Stomach (tissue), 9 donors: ENCODE measurements around the gene SLC52A1. TPM values are rescaled to one million over a fixed set of nuclear protein-coding genes. Genes with fewer than 3 reads are reported as not detected.

Experiments used
- DNase-seq, 2 donors: peaks; one replicate each; pipeline versions ENCODE4 v3.0.0 to v3.0.0-alpha.2; 2013 to 2019
- H3K27ac ChIP-seq, 5 donors: fragments of 200-600 bp in 4 of 5; sonication (generic) in 4 of 5; one replicate each; pipeline ENCODE4 v1.5.1; 2013 to 2019; ENCODE audit warnings: mild to moderate bottlenecking in 1 of 5, moderate library complexity in 1 of 5
- H3K27me3 ChIP-seq, 3 donors: fragments of 200-600 bp; sonication (generic); one replicate each; pipeline ENCODE4 v1.5.1; 2017 to 2019; ENCODE audit warnings: mixed run types in 1 of 3
- H3K36me3 ChIP-seq, 4 donors: fragments of 200-600 bp; sonication (generic); 1 replicate in 3 of 4; 2 replicates in 1 of 4; pipeline ENCODE4 v1.5.1; 2016 to 2019
- H3K4me1 ChIP-seq, 4 donors: fragments of 200-600 bp; sonication (generic); one replicate each; pipeline ENCODE4 v1.5.1; 2016 to 2019
- H3K4me3 ChIP-seq, 4 donors: fragments of 200-600 bp; sonication (generic) in 3 of 4; one replicate each; pipeline ENCODE4 v1.5.1; 2016 to 2019; ENCODE audit warnings: mild to moderate bottlenecking in 1 of 4
- H3K9me3 ChIP-seq, 4 donors: fragments of 200-600 bp; sonication (generic); one replicate each; pipeline ENCODE4 v1.5.1; 2016 to 2019
- EP300 ChIP-seq: sonication (generic); formaldehyde crosslinking; IDR thresholded peaks from one replicate; pipeline ENCODE4 v1.6.1; 2017; ENCODE audit warnings: antibody characterized with exemption
- POLR2A ChIP-seq, 4 donors: fragments of 450-650 bp; IDR thresholded peaks; one replicate each; pipeline ENCODE4 v1.6.1; 2016; ENCODE audit warnings: antibody characterized with exemption in 4 of 4, control low read depth in 2 of 4, mild to moderate bottlenecking in 1 of 4, moderate library complexity in 1 of 4
- POLR2AphosphoS5 ChIP-seq, 3 donors: sonication (generic); formaldehyde crosslinking; IDR thresholded peaks; one replicate each; pipeline ENCODE4 v1.6.1; 2016; ENCODE audit warnings: antibody characterized with exemption in 3 of 3
- WGBS, 5 donors: extraction: QIAGEN DNeasy Blood & Tissue Kit in 3 of 5; methylation state at CpG; one replicate each; pipeline versions ENCODE4 v1.1.5 to v1.1.7; 2013 to 2018; 5-methylcytosine and 5-hydroxymethylcytosine counted together
- intact Hi-C: fragments of 100-400 bp; cut with DNase I; formaldehyde crosslinking; loops from one replicate; pipeline ENCODE4 v1.15.1; 2023; ENCODE audit warnings: low total_unique reads
- polyA plus RNA-seq, 3 donors: library from polyadenylated mRNA; stranded (reverse); fragments of 200-250 nt; gene quantifications; one replicate each; pipeline ENCODE4 v1.2.3, GENCODE V29; 2013
- total RNA-seq, 5 donors: library from RNA; depleted of rRNA; stranded (reverse); fragments of >200 nt; gene quantifications; one replicate each; pipeline versions ENCODE4 v1.1.0 to v1.2.3, GENCODE V29; 2014 to 2016
- TF ChIP-seq, protein P1 (sequence below), 7 experiments: fragments of 450-650 bp in 4 of 7; fragments of 200-600 bp in 3 of 7; sonication (generic) in 3 of 7; IDR thresholded peaks; one replicate each; pipeline ENCODE4 v1.5.1; 2016 to 2019; ENCODE audit warnings: antibody characterized with exemption in 7 of 7, control low read depth in 2 of 7, mild to moderate bottlenecking in 1 of 7
- donor health status: healthy with polysubstance abuse.
- donor health status: Bipolar disorder and iron deficiency.
- donor health status: healthy.

The SLC52A1 gene
- total and polyA plus RNA-seq, 8 donors: 1.0 TPM; not detected in 7

DNA sequence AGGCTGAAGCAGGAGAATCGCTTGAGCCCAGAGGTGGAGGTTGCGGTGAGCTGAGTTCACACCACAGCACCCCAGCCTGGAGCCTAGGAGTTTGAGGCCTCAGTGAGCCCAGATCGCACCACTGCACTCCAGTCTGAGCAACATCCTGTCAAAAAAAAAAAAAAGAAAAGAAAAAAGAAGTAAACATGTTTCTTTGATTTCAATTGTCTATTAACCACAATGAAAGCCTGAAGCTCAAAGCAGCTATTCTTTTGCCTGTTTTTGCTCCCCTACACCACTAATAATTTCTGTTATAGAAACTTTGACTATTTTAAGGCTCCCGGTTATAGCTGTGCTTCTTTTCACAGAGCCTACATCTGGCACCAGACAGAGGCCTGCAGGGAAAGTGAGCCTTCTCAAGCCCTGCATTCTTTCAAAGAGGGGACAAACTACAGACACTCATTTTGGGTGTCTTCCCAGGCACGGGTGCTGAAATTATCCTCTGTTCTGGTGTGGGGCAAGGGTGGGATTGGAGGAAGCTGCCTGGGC, 14.2 kb upstream of the SLC52A1 start:
- TF ChIP-seq, protein P1, sequence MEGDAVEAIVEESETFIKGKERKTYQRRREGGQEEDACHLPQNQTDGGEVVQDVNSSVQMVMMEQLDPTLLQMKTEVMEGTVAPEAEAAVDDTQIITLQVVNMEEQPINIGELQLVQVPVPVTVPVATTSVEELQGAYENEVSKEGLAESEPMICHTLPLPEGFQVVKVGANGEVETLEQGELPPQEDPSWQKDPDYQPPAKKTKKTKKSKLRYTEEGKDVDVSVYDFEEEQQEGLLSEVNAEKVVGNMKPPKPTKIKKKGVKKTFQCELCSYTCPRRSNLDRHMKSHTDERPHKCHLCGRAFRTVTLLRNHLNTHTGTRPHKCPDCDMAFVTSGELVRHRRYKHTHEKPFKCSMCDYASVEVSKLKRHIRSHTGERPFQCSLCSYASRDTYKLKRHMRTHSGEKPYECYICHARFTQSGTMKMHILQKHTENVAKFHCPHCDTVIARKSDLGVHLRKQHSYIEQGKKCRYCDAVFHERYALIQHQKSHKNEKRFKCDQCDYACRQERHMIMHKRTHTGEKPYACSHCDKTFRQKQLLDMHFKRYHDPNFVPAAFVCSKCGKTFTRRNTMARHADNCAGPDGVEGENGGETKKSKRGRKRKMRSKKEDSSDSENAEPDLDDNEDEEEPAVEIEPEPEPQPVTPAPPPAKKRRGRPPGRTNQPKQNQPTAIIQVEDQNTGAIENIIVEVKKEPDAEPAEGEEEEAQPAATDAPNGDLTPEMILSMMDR (IDR thresholded peaks at IDR 0.05): no peak
- TF ChIP-seq POLR2A (IDR thresholded peaks at IDR 0.05): no peak
- TF ChIP-seq POLR2AphosphoS5 (IDR thresholded peaks at IDR 0.05): no peak
- TF ChIP-seq EP300: no peak
- peak; percentile 32 to 60 for DNase-seq

GRCh38 chr17:5047446-5047845, 12.2 kb upstream of the SLC52A1 start:
- H3K27ac ChIP-seq: peak overlapping the region in 1 of 5 donors; percentile 15
- no peaks in the 10 kb centered on the region for H3K36me3 ChIP-seq
- H3K4me3 ChIP-seq: no peak overlapping the region
- no peaks in the 10 kb centered on the region for H3K9me3 ChIP-seq
- no peaks in the 10 kb centered on the region for H3K27me3 ChIP-seq
- DNase-seq: no peak
- WGBS, 5 donors: 39 to 48% (median 42%) methylated on average over 2 of the region's 2 CpGs
- TF ChIP-seq, protein P1 (IDR thresholded peaks at IDR 0.05): no peak
- no peak for TF ChIP-seq POLR2A (IDR thresholded peaks at IDR 0.05)
- TF ChIP-seq POLR2AphosphoS5 (IDR thresholded peaks at IDR 0.05): no peak
- TF ChIP-seq EP300: no peak
- intact Hi-C loops: no loop called here
- H3K4me1 ChIP-seq: peaks cover 0 to 21% (median 9%) of the 10 kb centered on the region in 4 donors

More for the DNA sequence above, 14.2 kb upstream of the SLC52A1 start:
- Histone ChIP-seq H3K4me3 (no peak overlapping the region), H3K4me1 (peaks cover 0 to 21% (median 9%) of the 10 kb centered on the region in 4 donors), H3K27ac (peak overlapping the region; percentile 42 to 79 (median 66)), H3K36me3 (no peaks in the 10 kb centered on the region), H3K27me3 (no peaks in the 10 kb centered on the region), H3K9me3 (no peaks in the 10 kb centered on the region)
- WGBS, 5 donors: 66 to 71% (median 68%) methylated on average over 5 of the region's 5 CpGs
- intact Hi-C loops: no loop called here

- Histone ChIP-seq H3K9me3 (no peaks in the 10 kb centered on the region), H3K27me3 (no peaks in the 10 kb centered on the region), H3K4me3 (no peak overlapping the region), H3K4me1 (peaks cover 0 to 21% (median 9%) of the 10 kb centered on the region in 4 donors), H3K36me3 (no peaks in the 10 kb centered on the region), H3K27ac (no peak overlapping the region)
- 80 to 87% (median 86%) methylated on average over 6 of the region's 6 CpGs for WGBS, 5 donors
- intact Hi-C loops: no loop called here
- TF ChIP-seq EP300 (no peak), POLR2AphosphoS5 (IDR thresholded peaks at IDR 0.05) (no peak), POLR2A (IDR thresholded peaks at IDR 0.05) (no peak)
- TF ChIP-seq, protein P1 (IDR thresholded peaks at IDR 0.05): no peak
- DNase-seq: no peak
Observed at GRCh38 chr17:5045496-5045895, 10.3 kb upstream of the SLC52A1 start.

DNA sequence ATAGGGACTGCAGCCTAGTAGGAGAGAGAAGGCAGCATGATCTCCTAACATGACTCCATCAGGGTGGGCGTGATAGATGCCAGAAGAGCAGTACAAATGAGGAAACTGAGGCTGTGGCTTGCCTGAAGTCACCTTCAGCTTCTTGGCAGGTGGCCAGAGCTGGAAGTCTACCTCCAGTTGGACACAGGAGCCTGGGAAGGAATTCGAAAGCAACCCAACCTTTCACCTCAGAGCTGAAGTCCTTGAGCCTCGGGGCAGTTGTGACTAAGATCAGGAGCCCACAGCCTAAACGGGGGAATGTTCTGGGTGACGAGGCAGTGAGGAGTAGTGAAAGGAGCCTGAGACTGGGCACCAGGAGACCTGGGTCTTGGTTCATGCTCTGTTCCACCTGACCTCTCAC, 9.4 kb upstream of the SLC52A1 start:
- H3K36me3 ChIP-seq: no peaks in the 10 kb centered on the region
- no peak overlapping the region for H3K27ac ChIP-seq
- H3K9me3 ChIP-seq: no peaks in the 10 kb centered on the region
- DNase-seq: no peak
- H3K27me3 ChIP-seq: no peaks in the 10 kb centered on the region
- intact Hi-C loops: no loop called here
- TF ChIP-seq EP300 (no peak), POLR2AphosphoS5 (IDR thresholded peaks at IDR 0.05) (no peak), POLR2A (IDR thresholded peaks at IDR 0.05) (no peak)
- TF ChIP-seq, protein P1 (IDR thresholded peaks at IDR 0.05): no peak
- 69 to 89% (median 81%) methylated on average over 5 of the region's 5 CpGs for WGBS, 5 donors
- peaks cover 0 to 12% (median 3%) of the 10 kb centered on the region in 4 donors for H3K4me1 ChIP-seq
- no peak overlapping the region for H3K4me3 ChIP-seq
